HS-5 (cell line): Measurements from ENCODE around the gene ACIN1.

Source experiments
- DNase-seq: peaks from one replicate; pipeline ENCODE4 v3.0.0-alpha.2; 2012; ENCODE audit warnings: low read depth

Gene ACIN1, protein sequence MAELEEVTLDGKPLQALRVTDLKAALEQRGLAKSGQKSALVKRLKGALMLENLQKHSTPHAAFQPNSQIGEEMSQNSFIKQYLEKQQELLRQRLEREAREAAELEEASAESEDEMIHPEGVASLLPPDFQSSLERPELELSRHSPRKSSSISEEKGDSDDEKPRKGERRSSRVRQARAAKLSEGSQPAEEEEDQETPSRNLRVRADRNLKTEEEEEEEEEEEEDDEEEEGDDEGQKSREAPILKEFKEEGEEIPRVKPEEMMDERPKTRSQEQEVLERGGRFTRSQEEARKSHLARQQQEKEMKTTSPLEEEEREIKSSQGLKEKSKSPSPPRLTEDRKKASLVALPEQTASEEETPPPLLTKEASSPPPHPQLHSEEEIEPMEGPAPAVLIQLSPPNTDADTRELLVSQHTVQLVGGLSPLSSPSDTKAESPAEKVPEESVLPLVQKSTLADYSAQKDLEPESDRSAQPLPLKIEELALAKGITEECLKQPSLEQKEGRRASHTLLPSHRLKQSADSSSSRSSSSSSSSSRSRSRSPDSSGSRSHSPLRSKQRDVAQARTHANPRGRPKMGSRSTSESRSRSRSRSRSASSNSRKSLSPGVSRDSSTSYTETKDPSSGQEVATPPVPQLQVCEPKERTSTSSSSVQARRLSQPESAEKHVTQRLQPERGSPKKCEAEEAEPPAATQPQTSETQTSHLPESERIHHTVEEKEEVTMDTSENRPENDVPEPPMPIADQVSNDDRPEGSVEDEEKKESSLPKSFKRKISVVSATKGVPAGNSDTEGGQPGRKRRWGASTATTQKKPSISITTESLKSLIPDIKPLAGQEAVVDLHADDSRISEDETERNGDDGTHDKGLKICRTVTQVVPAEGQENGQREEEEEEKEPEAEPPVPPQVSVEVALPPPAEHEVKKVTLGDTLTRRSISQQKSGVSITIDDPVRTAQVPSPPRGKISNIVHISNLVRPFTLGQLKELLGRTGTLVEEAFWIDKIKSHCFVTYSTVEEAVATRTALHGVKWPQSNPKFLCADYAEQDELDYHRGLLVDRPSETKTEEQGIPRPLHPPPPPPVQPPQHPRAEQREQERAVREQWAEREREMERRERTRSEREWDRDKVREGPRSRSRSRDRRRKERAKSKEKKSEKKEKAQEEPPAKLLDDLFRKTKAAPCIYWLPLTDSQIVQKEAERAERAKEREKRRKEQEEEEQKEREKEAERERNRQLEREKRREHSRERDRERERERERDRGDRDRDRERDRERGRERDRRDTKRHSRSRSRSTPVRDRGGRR

DNA sequence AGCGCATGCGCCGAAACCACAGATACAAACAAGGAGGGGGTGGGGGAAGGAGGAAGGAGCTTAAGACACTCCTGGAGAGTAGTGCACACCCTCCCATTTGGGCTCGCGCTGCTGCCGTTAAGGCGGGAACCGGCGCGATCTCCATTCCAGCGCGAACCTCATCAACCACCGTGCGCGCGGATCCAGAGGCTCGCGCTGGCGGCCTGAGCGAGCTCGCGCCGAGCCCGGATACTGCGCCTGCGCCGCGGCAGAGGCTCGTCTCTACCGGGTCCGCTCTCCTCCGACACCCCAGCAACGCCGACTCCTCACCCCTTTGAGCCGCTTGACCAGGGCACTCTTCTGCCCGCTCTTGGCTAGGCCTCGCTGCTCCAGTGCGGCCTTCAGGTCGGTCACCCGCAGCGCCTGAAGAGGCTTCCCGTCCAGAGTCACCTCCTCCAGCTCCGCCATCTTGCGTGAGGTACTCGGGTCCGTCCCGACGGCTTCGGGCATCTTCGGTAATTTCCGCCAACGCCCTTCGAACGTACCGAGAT, at the start of gene ACIN1:
TSS of gene ACIN1 (minus strand) at position 471 of the 530 bp plus-strand sequence. CDS start at position 447, 24 bp downstream.
- peak; percentile 60 for DNase-seq

DNA sequence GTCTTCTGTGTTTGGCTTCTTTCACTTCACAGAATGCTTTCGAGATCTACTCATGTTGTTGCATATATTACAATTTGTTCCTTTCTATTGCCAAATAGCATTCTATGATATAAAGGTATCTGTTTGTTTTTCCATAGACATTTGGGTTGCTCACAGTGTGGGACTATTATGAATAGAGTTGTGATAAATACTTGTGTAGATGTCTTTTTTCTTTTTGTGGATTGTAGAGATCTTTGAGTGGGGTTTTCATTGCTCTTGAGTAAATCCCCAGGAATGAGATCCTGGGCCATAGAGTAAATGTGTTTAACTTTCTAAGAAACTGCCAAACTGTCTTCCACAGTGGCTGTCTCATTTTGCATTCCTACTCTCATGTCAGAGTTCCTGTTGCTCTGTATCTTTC, 49.0 kb upstream of the ACIN1 start:
- no peak for DNase-seq

DNA sequence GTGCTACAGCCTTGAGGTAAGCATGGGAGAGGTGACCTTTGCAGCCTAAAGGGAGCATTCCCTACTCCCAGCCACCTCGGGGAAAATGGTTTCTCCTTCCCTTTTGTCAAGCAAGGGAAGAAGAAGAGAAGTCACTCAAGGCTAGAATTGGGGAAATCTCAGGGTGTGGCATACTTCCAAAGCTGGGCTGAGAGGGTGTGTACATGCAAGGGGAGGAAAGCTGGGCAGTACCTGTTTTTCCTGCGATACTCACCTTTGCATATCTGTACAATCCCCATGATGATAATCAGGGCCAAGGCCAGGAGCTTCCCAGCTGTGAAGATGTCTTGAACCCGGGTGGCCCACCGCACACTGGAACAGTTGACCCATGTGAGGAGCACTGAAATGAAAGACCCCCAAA, 47.9 kb upstream of the ACIN1 start:
- no peak for DNase-seq

DNA sequence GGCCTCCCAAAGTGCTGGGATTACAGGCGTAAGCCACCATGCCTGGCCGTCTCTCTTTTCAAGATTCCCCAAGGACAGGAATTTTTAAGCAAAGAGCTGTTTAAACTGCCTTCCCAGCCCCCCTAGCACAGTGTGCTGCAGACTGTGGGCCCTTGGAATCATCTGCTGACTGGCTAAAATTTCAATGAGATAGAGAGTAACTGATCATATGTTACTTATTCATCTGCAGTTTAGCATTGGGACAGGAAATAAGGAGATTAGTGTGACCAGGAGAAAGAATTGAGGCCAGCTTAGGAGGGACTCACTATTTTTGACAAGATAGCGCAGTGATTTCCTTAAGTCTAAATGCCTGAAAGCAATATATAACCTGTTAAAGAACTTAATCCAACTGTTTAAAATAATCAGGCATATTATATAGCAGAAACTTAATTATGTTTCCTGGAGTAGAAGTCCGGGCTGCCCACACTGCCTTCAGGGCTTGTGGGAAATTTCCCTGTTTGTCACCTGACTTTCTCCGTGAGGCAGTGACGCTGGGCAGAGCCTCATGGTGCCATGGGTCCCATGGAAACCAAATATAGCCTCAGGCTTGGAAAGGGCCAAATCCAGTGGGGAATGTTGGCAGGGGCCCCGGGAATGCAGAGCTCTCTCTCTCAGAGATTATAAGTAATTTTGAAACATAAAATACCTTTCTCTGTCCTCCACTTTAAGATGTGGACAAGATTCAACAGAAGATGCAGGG, 46.9 kb upstream of the ACIN1 start:
- DNase-seq: no peak

DNA sequence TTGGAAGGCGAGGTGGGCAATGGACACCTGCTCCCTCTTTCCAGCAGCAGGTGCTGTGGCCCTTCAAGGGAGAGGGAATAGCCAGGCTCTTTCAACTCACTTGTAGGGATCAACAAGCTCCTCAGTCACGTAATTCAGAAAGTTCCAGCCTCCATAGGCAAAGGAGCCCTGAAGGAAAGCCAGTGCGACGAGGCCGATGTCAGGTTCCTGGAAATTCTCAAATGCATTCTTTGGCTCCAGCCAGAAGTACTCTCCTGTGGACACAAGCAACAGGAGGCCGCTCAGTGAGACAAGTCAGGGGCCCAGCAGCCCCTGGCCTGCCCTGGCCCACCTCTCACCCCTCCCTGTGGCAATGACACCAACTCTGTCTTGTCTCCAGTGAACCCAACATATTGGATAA, 45.4 kb upstream of the ACIN1 start:
- DNase-seq: no peak

DNA sequence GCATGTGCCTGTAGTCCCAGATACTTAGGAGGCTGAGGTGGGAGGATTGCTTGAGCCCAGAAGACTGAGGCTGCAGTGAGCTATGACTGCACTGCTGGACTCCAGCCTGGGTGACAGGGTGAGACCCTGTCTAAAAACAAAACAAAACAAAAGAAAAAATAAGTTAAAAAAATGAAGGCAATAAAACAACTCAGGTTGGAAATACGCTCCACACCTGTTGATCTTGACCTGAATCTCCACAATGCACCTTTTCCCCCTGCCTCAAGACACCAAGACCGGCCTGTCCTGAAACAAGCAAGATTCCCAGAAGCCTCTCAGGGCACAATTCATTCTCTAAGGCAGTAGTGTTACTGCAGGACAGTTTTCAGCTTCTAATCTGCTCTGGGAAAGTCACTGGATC, 44.9 kb upstream of the ACIN1 start:
- no peak for DNase-seq

DNA sequence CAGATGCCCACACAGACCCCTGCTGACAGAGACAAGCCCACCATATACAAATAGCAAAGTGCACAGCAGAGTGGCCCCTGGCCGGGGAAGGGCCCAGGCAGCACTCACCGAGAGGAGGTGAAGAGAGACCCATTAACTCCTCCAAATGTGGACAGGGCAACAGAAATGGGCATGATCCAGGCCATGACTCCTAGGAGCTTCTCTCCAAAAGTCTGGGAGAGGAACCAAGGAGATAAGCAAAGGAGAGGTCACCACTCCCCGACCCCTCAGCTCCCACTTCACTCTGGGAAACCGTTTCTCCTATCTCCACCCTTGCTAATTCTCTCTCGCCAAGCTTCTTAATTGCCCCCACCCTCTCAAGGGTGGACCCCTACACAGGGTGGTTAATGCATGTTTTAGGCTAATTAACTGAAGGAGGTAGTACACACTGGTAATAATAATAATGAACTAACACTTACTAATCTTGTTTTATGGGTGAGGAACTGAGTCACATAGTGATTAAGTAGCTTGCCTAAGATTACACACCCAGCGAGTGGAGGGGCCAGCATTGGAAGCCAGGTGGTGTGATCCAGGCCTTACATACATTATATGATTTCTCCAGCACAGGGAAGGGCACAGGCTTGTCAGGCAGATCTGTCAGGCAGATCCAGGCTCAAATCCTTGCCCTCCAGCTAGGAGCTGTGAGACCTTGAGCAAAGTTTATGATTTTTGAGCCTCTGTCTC, 43.0 kb upstream of the ACIN1 start:
- no peak for DNase-seq

DNA sequence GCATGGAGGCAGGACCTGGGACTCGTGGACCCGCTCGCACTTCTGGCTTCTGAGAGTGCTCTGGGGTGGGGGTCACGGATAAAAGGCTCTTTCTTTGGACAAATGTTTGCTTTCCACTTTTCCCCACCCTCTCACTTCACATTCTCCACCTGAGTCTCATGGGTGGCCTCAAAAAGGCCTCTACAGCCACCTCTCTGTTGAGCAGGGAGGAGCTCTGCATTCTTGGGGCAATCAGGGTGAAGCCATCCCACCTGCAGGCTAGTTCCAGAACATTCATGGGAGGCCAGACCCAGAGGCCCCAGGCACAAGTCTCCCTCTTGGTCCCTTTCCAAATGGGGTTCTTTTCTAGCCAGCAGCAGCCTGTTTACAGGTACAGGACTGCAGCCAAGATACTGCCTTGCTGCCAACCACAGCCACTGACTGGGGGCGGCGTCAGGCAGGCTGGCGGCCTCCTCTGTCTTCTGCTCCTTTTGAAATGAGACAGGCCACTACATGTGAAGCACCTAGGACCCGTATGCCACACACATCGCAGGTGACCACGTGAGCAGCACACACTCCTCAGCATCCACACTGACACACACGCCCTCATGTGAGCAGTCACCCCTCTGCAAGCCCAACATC, 42.4 kb upstream of the ACIN1 start:
- DNase-seq: no peak

DNA sequence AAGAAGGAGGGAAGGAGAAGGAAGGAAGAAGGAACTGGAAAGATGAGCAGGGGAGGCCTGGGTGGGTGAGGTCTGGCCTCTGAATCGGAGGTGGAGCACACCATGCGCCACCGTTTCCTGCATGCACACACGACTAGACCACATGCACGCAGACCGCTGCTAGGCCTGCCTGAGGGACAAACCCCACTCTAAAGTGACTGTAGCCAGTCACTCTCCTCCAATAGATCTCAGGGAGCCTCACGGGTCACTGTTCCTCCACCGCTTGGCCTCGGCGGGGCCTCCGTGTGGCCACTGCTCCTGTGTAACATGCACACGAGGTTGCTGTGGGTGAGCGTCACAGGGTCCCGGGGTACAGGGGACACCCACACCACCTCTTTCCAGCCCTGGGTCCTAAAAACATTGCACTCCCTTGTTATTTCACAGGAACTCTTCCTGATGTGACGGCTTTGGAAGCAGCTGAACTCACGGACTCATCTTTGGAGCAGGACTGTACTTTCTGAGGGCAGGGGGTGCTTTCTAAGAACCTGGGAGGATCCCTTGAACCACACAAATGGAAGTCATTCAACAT, 41.7 kb upstream of the ACIN1 start:
- no peak for DNase-seq

DNA sequence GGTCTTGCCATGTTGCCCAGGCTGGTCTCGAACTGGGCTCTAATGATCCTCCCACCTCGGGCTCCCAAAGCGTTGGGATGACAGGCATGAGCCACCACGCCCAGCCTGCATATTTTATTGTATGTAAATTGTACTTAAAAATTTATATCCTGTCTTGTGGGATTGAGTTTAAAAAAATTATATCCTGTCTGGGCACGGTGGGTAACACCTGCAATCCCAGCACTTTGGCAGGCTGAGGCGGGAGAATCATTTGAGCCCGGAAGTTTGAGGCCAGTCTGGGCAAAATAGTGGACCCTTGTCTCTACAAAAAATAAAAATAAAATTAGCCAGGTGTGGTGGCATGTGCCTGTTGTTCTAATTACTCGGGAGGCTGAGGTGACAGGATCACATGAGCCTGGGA, 38.0 kb upstream of the ACIN1 start:
- no peak for DNase-seq

DNA sequence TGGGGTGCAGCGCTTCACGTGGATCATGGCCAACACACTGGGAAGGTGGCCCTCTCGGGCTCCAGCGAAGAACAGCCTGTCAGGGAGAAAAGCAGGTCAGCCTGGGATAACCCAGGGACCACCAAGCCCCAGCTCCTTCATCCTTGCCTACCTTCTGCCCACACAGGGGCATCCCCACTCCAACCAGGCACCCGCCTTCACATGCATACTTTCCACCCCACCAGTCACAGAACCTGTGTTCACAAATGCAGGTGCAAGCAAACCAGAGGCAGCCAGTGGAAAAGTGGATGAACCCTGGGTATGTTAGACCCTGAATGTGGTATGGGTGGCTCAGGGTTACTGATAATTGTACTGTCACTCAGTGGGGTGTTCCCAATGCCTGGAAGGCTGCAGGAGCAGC, 36.5 kb upstream of the ACIN1 start:
- DNase-seq: no peak

DNA sequence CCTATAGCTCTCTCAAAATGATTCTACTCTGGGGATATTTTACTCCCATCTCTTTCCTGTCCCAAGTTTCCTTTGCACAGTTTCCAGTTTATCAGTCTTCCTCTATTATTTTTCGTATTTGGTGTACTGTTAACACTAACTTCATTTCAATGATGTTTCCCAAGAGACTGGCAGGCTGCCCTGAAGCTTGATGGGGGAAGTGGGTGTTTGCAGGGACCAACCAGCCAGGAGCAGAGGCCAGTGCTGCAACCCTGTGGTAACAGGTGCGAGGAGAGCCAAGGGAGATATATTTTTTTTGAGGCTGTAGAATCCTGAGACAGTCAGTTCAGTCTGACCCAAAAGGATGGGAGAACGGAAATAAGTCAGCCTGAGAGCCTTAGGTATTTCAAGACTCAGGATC, 35.9 kb upstream of the ACIN1 start:
- no peak for DNase-seq

DNA sequence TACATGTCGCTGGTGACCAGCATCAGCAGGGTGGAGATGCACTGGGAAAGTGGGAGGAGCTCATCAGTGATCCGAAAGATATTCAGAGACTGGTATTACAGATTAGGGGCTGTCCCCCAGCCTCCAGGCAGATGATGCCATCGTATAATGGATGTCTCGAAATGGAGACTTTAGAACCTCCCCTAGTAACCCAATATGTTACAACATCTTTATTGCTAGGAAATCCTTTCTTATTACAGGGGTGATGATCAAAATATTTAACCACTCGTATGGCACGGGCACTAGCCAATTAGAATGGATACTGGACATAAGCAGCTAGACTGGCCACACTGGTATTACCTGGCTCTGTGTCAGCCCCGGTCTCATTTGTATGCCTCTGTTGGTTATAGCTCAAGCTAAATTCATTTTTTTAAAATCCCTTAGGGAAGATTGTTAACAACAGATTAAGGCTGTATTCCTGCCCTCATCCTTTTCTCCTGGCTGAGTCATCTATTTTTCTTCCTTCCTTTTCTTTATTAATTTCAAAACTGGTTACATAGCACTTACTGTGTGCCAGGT, 34.9 kb upstream of the ACIN1 start:
- DNase-seq: no peak

DNA sequence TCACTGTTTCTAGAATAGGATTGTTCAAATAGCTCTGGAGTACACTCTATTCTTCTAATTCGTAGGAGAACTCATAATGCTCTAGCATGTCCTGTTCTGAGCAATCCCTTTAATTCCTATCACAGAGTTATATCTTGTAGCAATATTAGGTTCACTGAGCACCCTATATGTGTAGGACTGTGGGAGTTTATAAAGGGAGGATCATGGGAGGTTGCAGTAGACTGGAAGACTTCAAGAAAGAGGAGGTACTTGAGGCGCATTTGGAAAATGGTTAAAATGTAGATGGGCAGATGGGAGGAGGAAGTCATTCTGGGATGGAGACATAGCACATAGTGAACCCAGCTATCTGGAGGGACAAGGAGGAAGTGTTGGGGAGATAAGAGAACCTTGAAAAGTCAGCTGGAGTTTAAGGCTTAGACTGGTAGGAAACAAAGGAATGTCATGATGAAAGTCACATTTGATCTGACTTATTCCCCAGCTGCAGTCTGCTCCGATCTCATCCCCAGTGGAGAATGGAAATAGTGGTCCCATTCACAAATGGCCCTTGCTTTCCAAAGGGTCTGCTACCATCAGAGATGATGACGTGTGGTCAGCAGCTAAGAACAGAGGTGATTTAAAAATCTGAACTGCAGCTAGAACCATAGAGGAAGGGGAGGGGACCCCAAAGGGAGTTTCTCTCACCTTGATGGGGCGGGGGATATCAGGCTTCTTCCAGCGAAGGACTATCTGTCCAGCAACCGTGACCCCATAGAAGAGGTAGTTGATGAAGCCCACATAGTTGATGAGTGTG, 34.2 kb upstream of the ACIN1 start:
- no peak for DNase-seq

DNA sequence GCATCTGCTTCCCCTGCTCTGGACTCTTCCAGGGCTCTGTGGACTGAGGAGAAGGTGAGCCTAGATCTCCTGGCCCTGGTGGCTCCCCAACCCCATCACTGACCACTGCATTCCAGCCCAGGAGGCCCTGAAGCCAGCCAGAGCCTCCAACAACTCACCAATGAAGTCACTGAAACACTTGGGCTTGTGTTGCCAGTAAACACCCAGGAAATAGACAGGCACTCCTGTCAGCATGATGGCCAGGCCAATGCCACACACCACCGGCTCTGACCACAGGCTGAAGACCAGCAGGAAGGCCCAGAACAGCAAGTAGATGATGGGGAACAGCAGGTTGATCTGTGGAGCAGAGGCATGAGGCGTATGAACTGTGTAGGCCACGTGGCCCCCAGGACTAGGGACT, 32.9 kb upstream of the ACIN1 start:
- no peak for DNase-seq

DNA sequence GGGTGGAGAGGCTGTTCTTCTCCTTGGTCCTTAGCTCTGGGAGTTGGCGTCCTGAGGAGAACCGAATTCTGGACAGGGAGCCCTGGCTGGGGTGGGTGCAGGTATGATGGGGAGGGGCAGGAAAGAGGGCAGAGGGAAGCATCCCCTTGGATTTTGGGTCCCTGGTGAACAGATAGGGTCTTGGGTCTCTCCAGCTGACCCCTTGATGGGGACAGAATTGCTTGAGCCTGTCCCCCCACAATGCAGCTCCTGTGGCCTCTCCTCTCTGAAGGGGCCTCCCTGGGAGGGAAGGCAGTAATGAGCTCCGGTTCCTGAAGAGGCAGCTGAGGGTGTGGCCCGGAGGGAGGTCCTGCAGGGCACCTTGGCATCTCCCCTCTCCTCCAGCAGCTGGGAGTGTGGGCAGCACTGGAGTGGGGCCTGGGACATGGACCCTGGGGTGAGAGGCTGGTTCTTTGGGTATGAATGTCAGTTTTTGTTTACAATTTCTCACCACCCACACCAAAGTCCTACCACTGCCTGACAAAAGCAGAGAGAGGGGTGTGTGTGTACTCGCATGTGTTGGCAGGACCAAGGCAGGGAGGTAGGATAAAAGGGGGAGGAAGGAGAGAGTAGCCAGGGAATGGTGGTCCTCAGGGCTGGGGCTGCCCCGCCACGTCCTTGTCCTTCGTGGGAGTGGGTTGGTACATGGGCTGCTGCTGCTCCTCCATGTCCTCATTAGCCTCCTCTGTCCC, 31.8 kb upstream of the ACIN1 start:
- no peak for DNase-seq

DNA sequence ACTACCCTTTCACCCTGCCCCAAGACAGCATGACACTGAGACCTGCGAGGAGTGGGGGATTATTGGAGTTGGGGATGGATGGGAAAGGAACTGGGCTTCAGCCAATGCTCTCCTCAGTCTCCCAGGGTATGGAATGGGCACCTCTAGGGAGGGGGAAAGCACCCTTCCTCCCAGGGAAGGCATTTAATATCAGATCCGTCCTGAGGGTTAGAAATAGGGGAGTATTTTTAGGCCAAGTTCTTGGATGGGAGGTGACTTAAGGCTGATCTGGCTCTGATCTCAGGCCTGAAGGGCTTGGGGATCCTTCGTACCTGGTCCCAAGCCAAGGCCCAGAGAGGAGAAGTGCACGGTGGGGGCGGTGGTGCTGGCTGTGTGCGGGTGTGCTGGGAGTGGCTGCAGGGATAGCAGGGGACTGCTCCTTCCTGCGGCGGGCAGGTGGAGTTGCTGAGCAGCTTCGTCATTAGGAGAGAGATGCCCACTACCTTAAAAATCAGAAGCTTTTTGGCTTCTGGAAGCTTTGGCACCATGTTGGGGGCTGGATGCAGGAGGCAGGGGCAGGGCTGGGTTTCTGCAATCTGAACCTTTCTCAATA, 31.1 kb upstream of the ACIN1 start:
- no peak for DNase-seq

DNA sequence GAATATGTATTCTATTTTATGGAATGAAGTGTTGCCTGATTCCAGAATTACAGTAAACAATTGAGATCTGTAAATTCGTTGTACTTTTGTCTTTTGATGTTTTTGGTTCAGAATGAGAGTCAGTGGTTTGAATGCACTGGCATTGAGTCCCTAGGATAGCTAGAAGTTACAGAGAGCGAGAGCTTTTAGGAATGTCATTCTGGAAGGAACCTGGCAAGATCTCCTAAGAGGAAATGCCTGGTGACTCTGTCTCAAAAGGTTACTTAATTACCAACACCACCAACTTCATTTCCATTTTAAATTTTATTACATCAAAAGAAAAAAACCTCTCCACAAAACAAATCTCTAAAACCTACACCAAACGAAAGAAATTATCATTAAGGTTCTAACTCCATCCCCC, 30.1 kb upstream of the ACIN1 start:
- DNase-seq: no peak
